Upper lobe of left lung (tissue), 6 donors: ENCODE results near the gene PSME3IP1. TPM values are rescaled to one million over a fixed set of nuclear protein-coding genes. Genes with fewer than 3 reads are reported as not detected.

Experiments used
- ATAC-seq, 2 donors: fragments of 200-7000 bp; cut with Tn5 transposase; one replicate each; pipeline ENCODE4 v1.9.1; 2022; ENCODE audit warnings: mild to moderate bottlenecking in 2 of 2, moderate library complexity in 2 of 2; ENCODE audit not compliant: low FRiP score in 2 of 2
- DNase-seq, 2 donors: peaks; one replicate each; pipeline ENCODE4 v3.0.0-alpha.2; 2019 to 2020
- H3K27ac ChIP-seq, 4 donors: fragments of 200-600 bp; sonication (generic); one replicate each; pipeline ENCODE4 v1.5.1; 2016 to 2019
- H3K27me3 ChIP-seq, 4 donors: fragments of 200-600 bp; sonication (generic); one replicate each; pipeline ENCODE4 v1.5.1; 2017 to 2019
- H3K36me3 ChIP-seq, 4 donors: fragments of 200-600 bp; sonication (generic); one replicate each; pipeline ENCODE4 v1.5.1; 2016 to 2019
- H3K4me1 ChIP-seq, 4 donors: fragments of 200-600 bp; sonication (generic); one replicate each; pipeline ENCODE4 v1.5.1; 2018 to 2019
- H3K4me3 ChIP-seq, 4 donors: fragments of 200-600 bp; sonication (generic); one replicate each; pipeline ENCODE4 v1.5.1; 2017 to 2019; ENCODE audit warnings: mild to moderate bottlenecking in 2 of 4, moderate library complexity in 1 of 4
- H3K9me3 ChIP-seq, 4 donors: fragments of 200-600 bp; sonication (generic); one replicate each; pipeline ENCODE4 v1.5.1; 2018 to 2019
- EP300 ChIP-seq, 4 donors: sonication (generic); formaldehyde crosslinking; IDR thresholded peaks; one replicate each; pipeline ENCODE4 v1.5.1; 2017; ENCODE audit warnings: antibody characterized with exemption in 4 of 4, control low read depth in 2 of 4
- POLR2A ChIP-seq, 4 donors: fragments of 450-650 bp; IDR thresholded peaks; one replicate each; pipeline ENCODE4 v1.5.1; 2016 to 2017; ENCODE audit warnings: antibody characterized with exemption in 4 of 4, mild to moderate bottlenecking in 2 of 4
- POLR2AphosphoS5 ChIP-seq, 2 donors: sonication (generic); formaldehyde crosslinking; IDR thresholded peaks; one replicate each; pipeline ENCODE4 v1.5.1; 2017; ENCODE audit warnings: antibody characterized with exemption in 2 of 2
- WGBS, 2 donors: methylation state at CpG; one replicate each; pipeline ENCODE4 v1.1.5; 2017 to 2018; 5-methylcytosine and 5-hydroxymethylcytosine counted together
- total RNA-seq, 6 donors: library from RNA; depleted of rRNA in 4 of 6; stranded (reverse); fragments of >200 nt in 4 of 6; gene quantifications; one replicate each; pipeline versions ENCODE4 v1.1.0 to v1.2.1, GENCODE V29; 2016 to 2021
- TF ChIP-seq, protein P1 (sequence below), 6 experiments: fragments of 450-650 bp in 4 of 6; fragments of 200-600 bp in 2 of 6; sonication (generic) in 2 of 6; IDR thresholded peaks; one replicate each; pipeline ENCODE4 v1.5.1; 2016 to 2019; ENCODE audit warnings: antibody characterized with exemption in 6 of 6
- donor health status: DM: no; HTN: no; CAD: no; lungs with moderate emphysema.
- donor health status: DM: no; HTN: yes; CAD: no; lungs with severe emphysema.

Gene PSME3IP1
- total RNA-seq, 6 donors from 2014 or later: 49.9 to 113 (median 75.2) TPM

GRCh38 chr16:57146735-57147134 lies 39.1 kb downstream of the PSME3IP1 start:
- 96 to 100% methylated on average over 1 to 4 of the region's 5 CpGs for WGBS, 2 donors
- H3K36me3 ChIP-seq: peaks cover 0 to 12% (median 1%) of the 10 kb centered on the region in 4 donors
- DNase-seq (peak in 1 of 2 donors; percentile 18), ATAC-seq (no peak)
- no peaks in the 10 kb centered on the region for H3K27me3 ChIP-seq
- H3K27ac ChIP-seq: peak overlapping the region; percentile 43 to 82 (median 60)
- no peaks in the 10 kb centered on the region for H3K9me3 ChIP-seq
- H3K4me1 ChIP-seq: peaks cover 59 to 86% (median 72%) of the 10 kb centered on the region in 4 donors
- TF ChIP-seq POLR2A (IDR thresholded peaks at IDR 0.05) (no peak), EP300 (IDR thresholded peaks at IDR 0.05) (no peak), POLR2AphosphoS5 (IDR thresholded peaks at IDR 0.05) (no peak)
- TF ChIP-seq, protein P1, sequence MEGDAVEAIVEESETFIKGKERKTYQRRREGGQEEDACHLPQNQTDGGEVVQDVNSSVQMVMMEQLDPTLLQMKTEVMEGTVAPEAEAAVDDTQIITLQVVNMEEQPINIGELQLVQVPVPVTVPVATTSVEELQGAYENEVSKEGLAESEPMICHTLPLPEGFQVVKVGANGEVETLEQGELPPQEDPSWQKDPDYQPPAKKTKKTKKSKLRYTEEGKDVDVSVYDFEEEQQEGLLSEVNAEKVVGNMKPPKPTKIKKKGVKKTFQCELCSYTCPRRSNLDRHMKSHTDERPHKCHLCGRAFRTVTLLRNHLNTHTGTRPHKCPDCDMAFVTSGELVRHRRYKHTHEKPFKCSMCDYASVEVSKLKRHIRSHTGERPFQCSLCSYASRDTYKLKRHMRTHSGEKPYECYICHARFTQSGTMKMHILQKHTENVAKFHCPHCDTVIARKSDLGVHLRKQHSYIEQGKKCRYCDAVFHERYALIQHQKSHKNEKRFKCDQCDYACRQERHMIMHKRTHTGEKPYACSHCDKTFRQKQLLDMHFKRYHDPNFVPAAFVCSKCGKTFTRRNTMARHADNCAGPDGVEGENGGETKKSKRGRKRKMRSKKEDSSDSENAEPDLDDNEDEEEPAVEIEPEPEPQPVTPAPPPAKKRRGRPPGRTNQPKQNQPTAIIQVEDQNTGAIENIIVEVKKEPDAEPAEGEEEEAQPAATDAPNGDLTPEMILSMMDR (IDR thresholded peaks at IDR 0.05): peak in 2 of 6 experiments; percentile 20 to 34
- H3K4me3 ChIP-seq: no peak overlapping the region

DNA sequence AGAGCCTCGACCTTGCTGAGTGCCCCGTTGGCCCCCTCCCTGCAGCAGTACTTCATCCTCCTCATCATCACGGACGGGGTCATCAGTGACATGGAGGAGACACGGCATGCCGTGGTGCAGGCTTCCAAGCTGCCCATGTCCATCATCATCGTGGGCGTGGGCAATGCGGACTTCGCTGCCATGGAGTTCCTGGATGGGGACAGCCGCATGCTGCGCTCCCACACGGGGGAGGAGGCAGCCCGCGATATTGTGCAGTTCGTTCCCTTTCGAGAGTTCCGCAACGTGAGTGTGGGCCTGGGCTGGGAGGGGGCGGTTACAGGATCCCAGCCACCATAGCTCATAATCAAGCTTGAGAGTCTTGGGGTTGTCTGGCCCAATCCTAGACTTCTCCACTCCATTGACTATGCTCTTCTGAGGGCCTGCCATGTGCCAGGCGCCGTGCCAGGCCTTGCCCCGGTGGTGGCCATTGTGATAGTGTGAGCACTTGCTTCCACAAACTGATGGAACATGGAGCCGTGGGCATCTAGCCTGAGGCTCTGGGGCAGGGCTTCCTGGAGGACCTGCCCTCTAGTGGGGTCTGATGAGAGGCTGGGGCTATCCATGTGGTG lies 39.7 kb downstream of the PSME3IP1 start:
- Histone ChIP-seq H3K4me1 (peaks cover 60 to 88% (median 77%) of the 10 kb centered on the region in 4 donors), H3K27me3 (no peaks in the 10 kb centered on the region), H3K9me3 (no peaks in the 10 kb centered on the region), H3K36me3 (peaks cover 0 to 12% (median 4%) of the 10 kb centered on the region in 4 donors), H3K27ac (peak overlapping the region in 3 of 4 donors; percentile 52 to 82 (median 68)), H3K4me3 (no peak overlapping the region)
- TF ChIP-seq EP300 (IDR thresholded peaks at IDR 0.05) (no peak), POLR2AphosphoS5 (IDR thresholded peaks at IDR 0.05) (no peak), POLR2A (IDR thresholded peaks at IDR 0.05) (no peak)
- TF ChIP-seq, protein P1 (IDR thresholded peaks at IDR 0.05): no peak
- DNase-seq (peak; percentile 20 to 73), ATAC-seq (no peak)
- 79 to 87% methylated on average over 10 to 22 of the region's 24 CpGs for WGBS, 2 donors

DNA sequence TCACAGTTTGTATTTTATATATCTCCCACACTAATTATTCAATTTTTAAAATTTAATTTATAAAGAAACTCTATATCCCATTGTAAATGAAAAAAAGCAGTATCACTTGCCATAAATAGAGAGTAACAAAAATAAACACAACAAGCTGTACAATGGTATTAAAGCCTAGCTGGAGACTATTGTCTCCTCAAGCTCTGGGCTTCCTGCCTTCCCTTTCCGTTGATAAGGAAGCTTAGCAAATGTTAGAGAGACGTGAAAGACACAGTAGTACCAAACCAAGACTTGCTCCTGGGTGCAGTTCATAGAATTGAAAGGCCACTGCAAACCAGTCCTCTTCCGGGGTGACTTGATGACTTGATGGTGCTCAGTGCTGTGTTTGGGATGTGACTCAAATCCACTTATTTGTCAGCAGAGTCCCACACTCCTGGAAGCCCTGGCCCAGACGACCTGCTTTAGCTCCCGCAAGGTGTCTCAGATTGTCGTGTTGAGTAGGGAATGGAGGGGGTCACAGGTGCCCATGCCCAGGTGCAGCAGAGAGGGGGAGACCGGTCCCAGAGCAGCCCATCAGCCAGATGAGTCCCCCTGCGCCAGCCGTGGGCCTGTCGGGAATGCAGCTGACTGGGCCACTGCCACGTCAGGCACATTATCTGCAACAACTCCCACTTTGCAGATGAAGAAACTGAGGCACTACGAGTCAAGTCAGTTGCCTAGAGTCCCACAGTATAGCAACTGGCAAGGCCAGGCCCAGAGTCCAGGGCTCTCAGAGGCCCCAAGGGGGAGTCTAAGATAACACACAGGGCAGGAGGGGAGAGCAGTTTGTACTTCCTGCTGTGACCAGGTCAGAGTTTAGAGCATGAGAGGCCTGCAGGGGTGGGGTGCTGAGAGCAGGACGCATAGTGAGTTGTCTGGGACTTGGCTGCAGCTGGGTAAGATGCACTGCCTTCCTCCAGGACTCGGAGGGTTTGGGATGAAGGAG lies 40.5 kb downstream of the PSME3IP1 start:
- DNase-seq (peak; percentile 16 to 46), ATAC-seq (no peak)
- WGBS, 2 donors: 69 to 75% methylated on average over 10 to 12 of the region's 14 CpGs
- Histone ChIP-seq H3K27ac (peak overlapping the region; percentile 51 to 82 (median 72)), H3K4me1 (peaks cover 66 to 91% (median 84%) of the 10 kb centered on the region in 4 donors), H3K4me3 (no peak overlapping the region), H3K9me3 (no peaks in the 10 kb centered on the region), H3K27me3 (no peaks in the 10 kb centered on the region), H3K36me3 (peaks cover 0 to 12% (median 2%) of the 10 kb centered on the region in 4 donors)
- no peak for TF ChIP-seq POLR2A (IDR thresholded peaks at IDR 0.05)
- TF ChIP-seq POLR2AphosphoS5 (IDR thresholded peaks at IDR 0.05): no peak

GRCh38 chr16:57144027-57144426 lies 41.8 kb downstream of the PSME3IP1 start:
- ATAC-seq: no peak
- Histone ChIP-seq H3K27ac (peak overlapping the region; percentile 51 to 75 (median 72)), H3K4me3 (no peak overlapping the region), H3K4me1 (peaks cover 79 to 94% (median 90%) of the 10 kb centered on the region in 4 donors), H3K36me3 (peaks cover 0 to 4% (median under 1%) of the 10 kb centered on the region in 4 donors), H3K27me3 (no peaks in the 10 kb centered on the region), H3K9me3 (no peaks in the 10 kb centered on the region)
- 88 to 100% methylated on average over 1 to 2 of the region's 2 CpGs for WGBS, 2 donors
- TF ChIP-seq, protein P1 (IDR thresholded peaks at IDR 0.05): no peak
- TF ChIP-seq POLR2A (IDR thresholded peaks at IDR 0.05) (no peak), EP300 (IDR thresholded peaks at IDR 0.05) (no peak), POLR2AphosphoS5 (IDR thresholded peaks at IDR 0.05) (no peak)
- DNase-seq: peak in 1 of 2 donors; percentile 7
